Tibial nerve (tissue), 4 donors: Measurements from ENCODE around the gene PRSS36. TPM values are rescaled to one million over a fixed set of nuclear protein-coding genes. Genes with fewer than 3 reads are reported as not detected.
"Not testable (repeated sequence)": the region's sequence is repeated elsewhere in the genome, so short reads cannot be mapped to it uniquely, and the experiment has no call there.

Source experiments
- DNase-seq, 2 donors: peaks; one replicate each; pipeline ENCODE4 v3.0.0-alpha.2; 2019; ENCODE audit warnings: low spot score in 2 of 2
- H3K27ac ChIP-seq, 4 donors: fragments of 200-600 bp; sonication (generic) in 3 of 4; one replicate each; pipeline ENCODE4 v1.5.1; 2017 to 2019; ENCODE audit warnings: mild to moderate bottlenecking in 1 of 4
- H3K27me3 ChIP-seq, 2 donors: fragments of 200-600 bp; sonication (generic) in 1 of 2; one replicate each; pipeline versions ENCODE4 v1.5.1 to v1.6.0; 2017 to 2019
- H3K36me3 ChIP-seq, 3 donors: fragments of 200-600 bp; sonication (generic); one replicate each; pipeline ENCODE4 v1.5.1; 2018 to 2019
- H3K4me1 ChIP-seq, 4 donors: fragments of 200-600 bp; sonication (generic) in 3 of 4; one replicate each; pipeline ENCODE4 v1.5.1; 2017 to 2019
- H3K4me3 ChIP-seq, 4 donors: fragments of 200-600 bp; sonication (generic) in 3 of 4; one replicate each; pipeline ENCODE4 v1.5.1; 2017 to 2019; ENCODE audit warnings: mild to moderate bottlenecking in 1 of 4, moderate library complexity in 1 of 4
- H3K9me3 ChIP-seq, 4 donors: fragments of 200-600 bp; sonication (generic) in 3 of 4; one replicate each; pipeline ENCODE4 v1.5.1; 2017 to 2019
- CTCF ChIP-seq, 5 experiments: fragments of 200-600 bp in 3 of 5; fragments of 450-650 bp in 2 of 5; sonication (generic) in 3 of 5; IDR thresholded peaks; one replicate each; pipeline ENCODE4 v1.5.1; 2016 to 2019; ENCODE audit warnings: antibody characterized with exemption in 5 of 5, mild to moderate bottlenecking in 3 of 5, moderate library complexity in 2 of 5
- EP300 ChIP-seq, 2 donors: sonication (generic); formaldehyde crosslinking; IDR thresholded peaks; one replicate each; pipeline ENCODE4 v1.6.1; 2017; ENCODE audit warnings: antibody characterized with exemption in 2 of 2, mild to moderate bottlenecking in 1 of 2
- POLR2A ChIP-seq, 2 donors: fragments of 450-650 bp; IDR thresholded peaks; one replicate each; pipeline ENCODE4 v1.6.1; 2017; ENCODE audit warnings: antibody characterized with exemption in 2 of 2, mild to moderate bottlenecking in 2 of 2, moderate library complexity in 2 of 2
- WGBS, 2 donors: methylation state at CpG; one replicate each; pipeline ENCODE4 v1.1.5; 2018; 5-methylcytosine and 5-hydroxymethylcytosine counted together
- total RNA-seq, 4 donors: library from RNA; depleted of rRNA; stranded (reverse); fragments of >200 nt; gene quantifications; one replicate each; pipeline ENCODE4 v1.1.0, GENCODE V29; 2016

PRSS36 gene
- total RNA-seq, 4 donors from 2014 or later = 6.5 to 21.3 (median 10.8) TPM

- Histone ChIP-seq H3K4me3 (no peak overlapping the region), H3K9me3 (no peaks in the 10 kb centered on the region)
Observed at GRCh38 chr16:31143694-31144148, 6.1 kb downstream of the PRSS36 start.

GRCh38 chr16:31143011-31143693, 6.7 kb downstream of the PRSS36 start:
- no peaks in the 10 kb centered on the region for H3K9me3 ChIP-seq
- DNase-seq = no peak

More at GRCh38 chr16:31143694-31144148, 6.1 kb downstream of the PRSS36 start:
- no peak overlapping the region for H3K27ac ChIP-seq
- peaks cover 0 to 20% of the 10 kb centered on the region in 2 donors for H3K27me3 ChIP-seq
- no peak for DNase-seq
- H3K4me1 ChIP-seq = peaks cover 0 to 42% (median 12%) of the 10 kb centered on the region in 4 donors
- no peaks in the 10 kb centered on the region for H3K36me3 ChIP-seq
- 86 to 93% methylated on average over 8 of the region's 8 CpGs for WGBS, 2 donors
- TF ChIP-seq POLR2A (IDR thresholded peaks at IDR 0.05) (no peak), CTCF (IDR thresholded peaks at IDR 0.05) (peak in 1 of 5 experiments; percentile 12)

GRCh38 chr16:31142109-31143010, 7.5 kb downstream of the PRSS36 start:
- DNase-seq = peak; percentile 98
- Histone ChIP-seq H3K27ac (peak overlapping the region; percentile 72 to 89 (median 84)), H3K36me3 (no peaks in the 10 kb centered on the region), H3K27me3 (peaks cover 0 to 7% of the 10 kb centered on the region in 2 donors), H3K4me1 (peaks cover 0 to 33% (median 12%) of the 10 kb centered on the region in 4 donors), H3K4me3 (peak overlapping the region; percentile 36 to 64 (median 44)), H3K9me3 (no peaks in the 10 kb centered on the region)
- TF ChIP-seq POLR2A (IDR thresholded peaks at IDR 0.05) = peak in 1 of 2 donors; percentile 66
- peak; percentile 98 to 100 (median 99) for TF ChIP-seq CTCF (IDR thresholded peaks at IDR 0.05)
- TF ChIP-seq EP300 (IDR thresholded peaks at IDR 0.05) = peak; percentile 81 to 92
- WGBS, 2 donors = 1 to 2% methylated on average over 43 to 53 of the region's 89 CpGs

More at GRCh38 chr16:31143011-31143693, 6.7 kb downstream of the PRSS36 start:
- no peaks in the 10 kb centered on the region for H3K36me3 ChIP-seq
- H3K27me3 ChIP-seq = peaks cover 0 to 14% of the 10 kb centered on the region in 2 donors
- peak overlapping the region; percentile 36 to 64 (median 44) for H3K4me3 ChIP-seq
- H3K4me1 ChIP-seq = peaks cover 0 to 37% (median 12%) of the 10 kb centered on the region in 4 donors
- H3K27ac ChIP-seq = peak overlapping the region; percentile 62 to 89 (median 84)
- no peak for TF ChIP-seq CTCF (IDR thresholded peaks at IDR 0.05)
- no peak for TF ChIP-seq EP300 (IDR thresholded peaks at IDR 0.05)
- no peak for TF ChIP-seq POLR2A (IDR thresholded peaks at IDR 0.05)
- WGBS, 2 donors = 43 to 53% methylated on average over 19 to 20 of the region's 22 CpGs

GRCh38 chr16:31141489-31142108, 8.3 kb downstream of the PRSS36 start:
- no peaks in the 10 kb centered on the region for H3K36me3 ChIP-seq
- no peak for TF ChIP-seq EP300 (IDR thresholded peaks at IDR 0.05)
- TF ChIP-seq CTCF (IDR thresholded peaks at IDR 0.05) = no peak
- no peak for TF ChIP-seq POLR2A (IDR thresholded peaks at IDR 0.05)
- H3K9me3 ChIP-seq = no peaks in the 10 kb centered on the region
- peaks cover 0 to 33% (median 12%) of the 10 kb centered on the region in 4 donors for H3K4me1 ChIP-seq
- H3K4me3 ChIP-seq = peak overlapping the region; percentile 13 to 64 (median 28)
- peaks cover 0 to 3% of the 10 kb centered on the region in 2 donors for H3K27me3 ChIP-seq
- DNase-seq = no peak
- 25 to 26% methylated on average over 10 of the region's 10 CpGs for WGBS, 2 donors
- H3K27ac ChIP-seq = peak overlapping the region; percentile 72 to 89 (median 84)

- Histone ChIP-seq H3K4me1 (peaks cover 0 to 33% (median 12%) of the 10 kb centered on the region in 4 donors), H3K27ac (peak overlapping the region; percentile 72 to 89 (median 84)), H3K4me3 (peak overlapping the region in 1 of 4 donors; percentile 64)
- WGBS, 2 donors = 90 to 95% methylated on average over 9 of the region's 9 CpGs
- not testable (repeated sequence) for H3K27me3 ChIP-seq, DNase-seq, H3K9me3 ChIP-seq, H3K36me3 ChIP-seq
Observed at GRCh38 chr16:31141071-31141469, 8.8 kb downstream of the PRSS36 start.
